Mammary epithelial cell (primary cell): ENCODE results near the gene RNF125.

ENCODE experiments used
- CTCF ChIP-seq, 2 donors: IDR thresholded peaks in 1 of 2; conservative IDR thresholded peaks in 1 of 2; 2 replicates each; pipeline ENCODE4 v1.5.1; 2011 to 2012; ENCODE audit warnings: inconsistent platforms in 2 of 2, low read length in 2 of 2, mild to moderate bottlenecking in 2 of 2, control low read depth in 1 of 2, low read depth in 1 of 2; ENCODE audit not compliant: insufficient read depth in 1 of 2; ENCODE audit errors: extremely low read depth in 1 of 2
- EZH2 ChIP-seq: IDR thresholded peaks from 2 replicates; pipeline ENCODE4 v1.6.1; 2012; ENCODE audit warnings: low read length, inconsistent platforms, borderline replicate concordance

- no peak for TF ChIP-seq CTCF (conservative IDR thresholded peaks at IDR 0.05 in 1 of 2, IDR thresholded peaks at IDR 0.05 in 1 of 2; ENCODE audit: extremely low read depth in 1 of 2, insufficient read depth in 1 of 2, low read depth in 1 of 2, low read length in 2 of 2)
- TF ChIP-seq EZH2, result no peak
Observed at GRCh38 chr18:32096946-32097345, 78.3 kb downstream of the RNF125 start.
